Coronary artery (tissue), 2 donors: Measurements from ENCODE around the gene STMN1.
A peak's percentile ranks its signal among the peaks of the same experiment; 100 is the strongest.

ENCODE experiments used
- DNase-seq: peaks from one replicate; pipeline ENCODE4 v3.0.0-alpha.2; 2017; ENCODE audit warnings: low spot score
- H3K27ac ChIP-seq, 2 donors: fragments of 200-600 bp; sonication (generic); one replicate each; pipeline ENCODE4 v1.5.1; 2016 to 2019
- H3K4me3 ChIP-seq: fragments of 200-600 bp; sonication (generic); 2 replicates; pipeline ENCODE4 v1.5.1; 2016; ENCODE audit warnings: mild to moderate bottlenecking, moderate library complexity
- TF ChIP-seq, protein P1 (sequence below): fragments of 200-600 bp; sonication (generic); IDR thresholded peaks from one replicate; pipeline ENCODE4 v1.5.1; 2019; ENCODE audit warnings: antibody characterized with exemption

STMN1 gene

DNA sequence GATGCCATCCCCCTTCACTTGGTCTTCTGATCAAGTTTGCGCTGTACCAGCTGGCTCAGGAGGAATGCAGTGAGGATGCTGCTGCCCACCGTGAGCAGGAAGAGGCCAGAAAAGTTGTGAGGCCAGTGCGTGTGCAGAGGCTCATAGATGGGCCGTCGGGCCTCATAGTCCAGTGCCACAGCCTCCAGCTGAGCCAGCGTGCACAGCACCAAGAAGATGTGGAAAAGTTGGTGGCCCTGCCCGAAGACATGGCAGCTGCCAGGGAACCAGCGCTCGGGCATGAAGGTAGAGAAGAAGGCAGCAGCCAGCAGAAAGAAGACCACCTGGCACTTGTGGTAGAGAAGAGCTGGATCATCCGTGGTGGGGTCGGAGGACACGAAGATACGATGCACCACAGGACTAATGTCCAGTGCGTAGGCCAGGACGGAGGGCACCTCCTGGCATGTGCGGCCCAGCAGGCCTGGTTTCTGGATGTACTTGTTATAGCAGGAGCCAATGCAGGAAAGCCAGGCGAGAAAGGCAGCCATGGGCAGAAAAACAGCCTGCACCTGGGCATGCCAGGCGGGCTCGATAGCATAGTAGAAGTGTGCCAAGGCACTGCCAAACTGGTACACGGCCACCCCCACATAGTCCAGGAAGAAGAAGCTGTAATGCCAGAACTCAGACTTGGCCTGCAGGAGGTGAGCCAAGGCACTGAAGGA lies 43.3 kb downstream of the STMN1 start:
- Histone ChIP-seq H3K4me3 (no peak overlapping the region), H3K27ac (no peak overlapping the region)
- TF ChIP-seq, protein P1, sequence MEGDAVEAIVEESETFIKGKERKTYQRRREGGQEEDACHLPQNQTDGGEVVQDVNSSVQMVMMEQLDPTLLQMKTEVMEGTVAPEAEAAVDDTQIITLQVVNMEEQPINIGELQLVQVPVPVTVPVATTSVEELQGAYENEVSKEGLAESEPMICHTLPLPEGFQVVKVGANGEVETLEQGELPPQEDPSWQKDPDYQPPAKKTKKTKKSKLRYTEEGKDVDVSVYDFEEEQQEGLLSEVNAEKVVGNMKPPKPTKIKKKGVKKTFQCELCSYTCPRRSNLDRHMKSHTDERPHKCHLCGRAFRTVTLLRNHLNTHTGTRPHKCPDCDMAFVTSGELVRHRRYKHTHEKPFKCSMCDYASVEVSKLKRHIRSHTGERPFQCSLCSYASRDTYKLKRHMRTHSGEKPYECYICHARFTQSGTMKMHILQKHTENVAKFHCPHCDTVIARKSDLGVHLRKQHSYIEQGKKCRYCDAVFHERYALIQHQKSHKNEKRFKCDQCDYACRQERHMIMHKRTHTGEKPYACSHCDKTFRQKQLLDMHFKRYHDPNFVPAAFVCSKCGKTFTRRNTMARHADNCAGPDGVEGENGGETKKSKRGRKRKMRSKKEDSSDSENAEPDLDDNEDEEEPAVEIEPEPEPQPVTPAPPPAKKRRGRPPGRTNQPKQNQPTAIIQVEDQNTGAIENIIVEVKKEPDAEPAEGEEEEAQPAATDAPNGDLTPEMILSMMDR = no peak
- DNase-seq = no peak

DNA sequence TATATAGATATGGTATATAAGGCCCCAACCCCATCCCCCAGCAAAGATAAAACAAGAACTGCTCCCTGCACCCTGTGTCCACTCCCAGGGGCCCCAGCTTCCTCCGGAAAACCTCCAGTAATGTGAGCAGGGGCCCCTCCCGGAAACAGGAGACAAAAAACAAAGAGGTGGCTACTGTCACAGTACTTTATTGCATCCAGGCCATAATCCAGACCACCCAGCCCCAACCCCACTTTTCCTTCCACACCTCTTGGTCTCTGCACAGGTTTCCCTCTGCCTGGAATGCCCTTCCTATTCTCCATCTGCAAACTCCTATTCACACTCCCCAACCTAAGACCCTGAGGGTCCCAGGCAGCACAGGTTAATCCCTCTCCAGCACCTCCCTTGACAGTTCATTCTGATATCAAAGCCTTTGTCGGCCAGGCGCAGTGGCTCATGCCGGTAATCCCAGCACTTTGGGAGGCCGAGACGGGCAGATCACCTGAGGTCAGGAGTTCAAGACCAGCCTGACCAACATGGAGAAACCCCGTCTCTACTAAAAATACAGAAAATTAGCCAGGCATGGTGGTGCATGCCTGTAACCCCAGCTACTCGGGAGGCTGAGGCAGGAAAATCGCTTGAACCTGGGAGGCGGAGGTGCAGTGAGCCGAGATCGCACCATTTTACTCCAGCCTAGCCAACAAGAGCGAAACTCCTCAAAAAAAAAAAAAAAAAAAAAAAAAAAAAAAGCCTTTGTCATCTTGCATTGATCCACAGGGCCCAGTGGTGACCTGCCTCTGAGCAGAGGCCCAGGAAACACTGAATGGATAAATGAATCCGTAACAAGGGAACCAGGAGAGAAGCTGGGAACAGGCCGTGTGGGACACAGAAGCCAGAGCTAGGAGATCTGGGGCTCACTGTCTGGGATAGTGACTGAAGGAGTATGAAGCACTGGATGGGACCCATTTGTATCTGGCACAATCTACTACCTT lies 44.6 kb downstream of the STMN1 start:
- peak overlapping the region in 1 of 2 donors; percentile 7 for H3K27ac ChIP-seq
- no peak for DNase-seq
- H3K4me3 ChIP-seq = no peak overlapping the region
- TF ChIP-seq, protein P1 = no peak

DNA sequence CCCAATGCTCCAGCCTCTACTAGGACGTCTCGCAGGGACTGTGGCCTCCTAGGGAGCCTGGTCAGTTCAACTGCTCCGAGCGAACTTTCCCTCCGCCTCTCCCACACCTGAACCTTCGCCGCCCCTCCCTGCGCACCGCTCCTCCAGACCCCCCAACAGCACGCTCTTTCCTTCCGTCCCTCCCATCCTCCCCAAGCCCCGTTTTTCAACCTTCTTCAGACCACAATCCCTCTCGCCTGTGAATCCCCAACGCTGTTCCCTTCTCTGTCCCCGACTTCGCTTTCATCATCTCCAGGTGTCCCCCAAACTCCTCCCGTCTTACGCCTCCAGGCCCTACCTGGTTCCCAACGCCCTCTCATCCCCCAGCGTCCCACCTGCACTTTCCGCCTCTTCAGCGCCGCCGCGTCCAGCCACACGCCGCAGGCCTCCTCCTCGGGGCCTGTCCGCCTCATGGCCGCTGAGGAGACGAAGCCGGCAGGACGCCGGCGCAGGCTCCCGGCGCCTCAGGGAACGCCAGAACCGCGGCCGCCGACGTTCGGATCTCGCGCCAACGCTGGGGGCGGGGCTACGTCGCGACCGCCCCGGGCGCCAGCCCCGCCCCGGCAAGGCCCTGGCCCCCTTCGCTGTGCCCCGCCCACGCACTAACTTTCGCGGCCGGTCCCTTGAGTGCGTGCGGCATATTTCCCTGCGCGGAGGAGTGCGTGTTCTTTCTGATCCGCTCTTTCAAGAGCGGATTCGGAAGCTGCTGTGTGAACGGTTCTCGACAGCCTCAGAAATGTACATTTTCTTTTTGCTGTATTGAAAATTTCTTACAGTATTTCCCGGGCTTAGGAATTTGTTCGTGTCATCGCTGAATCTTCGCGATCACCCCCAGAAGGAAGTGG lies 47.1 kb downstream of the STMN1 start, which contains the start of gene AUNIP:
AUNIP (minus strand) TSS at position 552 of the 884 bp plus-strand sequence; CDS start at position 452, 100 bp downstream.
- H3K4me3 ChIP-seq = peak within 1 kb of the TSS; percentile 61
- peak within 1 kb of the TSS; percentile 49 for H3K27ac ChIP-seq
- TF ChIP-seq, protein P1 = no peak
- peak; percentile 87 for DNase-seq

DNA sequence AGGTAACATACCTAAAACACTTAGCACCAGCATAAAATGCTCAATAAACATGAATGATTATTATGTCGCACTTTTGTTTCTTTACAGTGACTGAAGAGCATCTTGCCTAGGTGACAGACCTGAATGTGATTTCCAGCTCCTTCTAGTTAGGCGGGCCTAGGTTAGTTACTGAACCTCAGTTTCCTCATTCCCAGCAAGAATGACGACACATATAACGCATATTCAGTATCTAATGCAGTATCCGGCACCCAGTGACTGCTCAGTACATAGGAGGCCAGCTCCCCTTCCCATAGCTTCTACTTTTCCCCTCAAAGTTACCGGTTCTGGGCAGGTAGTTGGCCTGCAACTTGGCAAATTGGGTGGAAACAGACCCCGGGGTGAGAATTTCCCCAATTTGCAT lies 47.7 kb downstream of the STMN1 start:
- no peak for DNase-seq
- Histone ChIP-seq H3K4me3 (peak overlapping the region; percentile 61), H3K27ac (no peak overlapping the region)
- TF ChIP-seq, protein P1 = no peak

DNA sequence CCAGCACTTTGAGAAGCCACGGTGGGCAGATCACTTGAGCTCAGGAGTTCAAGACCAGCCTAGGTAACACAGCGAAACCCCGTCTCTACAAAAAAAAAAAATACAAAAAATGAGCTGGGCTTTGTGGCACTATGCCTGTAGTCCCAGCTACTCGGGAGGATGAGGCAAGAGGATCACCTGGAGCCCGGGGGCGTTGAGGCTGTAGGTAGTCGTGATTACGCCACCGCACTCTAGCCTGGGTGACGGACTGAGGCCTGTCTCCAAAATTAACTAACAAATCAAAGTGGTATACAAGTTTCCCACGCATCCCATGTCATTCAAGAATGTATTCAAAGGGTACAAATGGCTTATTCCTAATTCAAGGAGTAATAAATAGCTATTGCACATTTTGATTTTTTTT lies 49.4 kb downstream of the STMN1 start:
- Histone ChIP-seq H3K4me3 (no peak overlapping the region), H3K27ac (no peak overlapping the region)
- TF ChIP-seq, protein P1 = no peak
- DNase-seq = no peak

DNA sequence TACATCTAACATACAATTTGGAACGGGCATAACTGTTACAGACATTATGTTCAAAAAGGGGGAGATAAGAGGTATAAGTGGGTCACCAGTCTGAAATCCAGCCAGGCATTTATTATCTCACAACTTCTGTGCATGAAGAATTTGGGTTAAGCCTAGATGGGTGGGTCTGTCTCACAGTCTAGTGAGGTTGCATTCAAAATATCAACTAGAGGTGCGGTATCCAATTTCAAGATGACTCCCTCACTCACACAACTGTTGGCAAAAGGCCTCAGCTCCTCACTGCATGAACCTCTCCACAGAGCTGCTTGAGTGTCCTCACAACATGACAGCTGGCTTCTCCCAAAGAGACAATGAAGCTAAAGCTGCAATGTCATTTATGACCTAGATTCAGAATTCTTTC lies 51.7 kb downstream of the STMN1 start:
- no peak overlapping the region for H3K27ac ChIP-seq
- no peak overlapping the region for H3K4me3 ChIP-seq
- TF ChIP-seq, protein P1 = no peak
- no peak for DNase-seq
